ENCODE measurements around the gene PAH. TPM values are rescaled to one million over a fixed set of nuclear protein-coding genes. Genes with fewer than 3 reads are reported as not detected.
A peak's percentile ranks its signal among the peaks of the same experiment; 100 is the strongest.

Gene PAH
- total RNA-seq, 1 experiment from 2014 or later = not detected

DNA sequence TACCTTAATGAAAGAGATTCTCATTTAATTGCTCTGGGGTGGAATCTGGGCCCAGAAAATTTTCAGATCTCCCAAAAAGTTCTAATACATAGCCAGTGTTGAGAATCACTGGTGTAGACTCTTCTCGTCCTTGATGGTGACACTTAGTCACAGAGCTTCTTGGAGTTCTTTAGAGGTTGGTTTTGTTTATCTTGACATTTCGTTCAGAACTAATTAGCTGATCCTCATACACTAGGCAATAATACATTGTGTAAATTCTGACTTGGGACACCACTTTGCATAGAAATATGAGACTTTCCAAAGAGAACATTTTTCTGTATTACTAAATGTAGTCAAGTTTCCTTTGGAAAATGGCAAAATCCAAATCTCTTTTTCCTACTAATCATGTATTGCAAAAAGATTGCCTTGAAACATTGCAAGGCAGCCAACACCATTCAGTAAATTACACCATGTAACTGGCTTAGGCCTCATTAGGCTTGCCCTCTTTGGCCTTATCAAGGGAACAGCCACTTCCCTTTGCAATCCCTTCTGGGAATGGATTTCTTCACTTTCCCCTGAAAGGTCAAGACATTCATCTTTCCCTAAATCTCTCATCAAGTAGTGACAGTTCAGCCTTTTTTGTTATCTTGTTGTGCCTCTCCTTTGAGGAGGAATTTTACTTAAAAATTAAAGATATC, 102.2 kb downstream of the PAH start:
- intact Hi-C loops (cut with micrococcal nuclease; ENCODE audit: unreplicated experiment) = loop anchor here (5.0 to 10.0 kb wide), 3 partner anchors 720 to 1040 kb away; no protein-coding TSS in a partner anchor
- ChIA-PET POLR2A (ENCODE audit: low non-redundant PET) (no interaction called here), CTCF (no interaction called here)
- TF ChIP-seq EZH2 (IDR thresholded peaks at IDR 0.05; ENCODE audit: borderline replicate concordance, low read depth, low read length, poor library complexity, severe bottlenecking) = no peak
- TF ChIP-seq, protein P1, sequence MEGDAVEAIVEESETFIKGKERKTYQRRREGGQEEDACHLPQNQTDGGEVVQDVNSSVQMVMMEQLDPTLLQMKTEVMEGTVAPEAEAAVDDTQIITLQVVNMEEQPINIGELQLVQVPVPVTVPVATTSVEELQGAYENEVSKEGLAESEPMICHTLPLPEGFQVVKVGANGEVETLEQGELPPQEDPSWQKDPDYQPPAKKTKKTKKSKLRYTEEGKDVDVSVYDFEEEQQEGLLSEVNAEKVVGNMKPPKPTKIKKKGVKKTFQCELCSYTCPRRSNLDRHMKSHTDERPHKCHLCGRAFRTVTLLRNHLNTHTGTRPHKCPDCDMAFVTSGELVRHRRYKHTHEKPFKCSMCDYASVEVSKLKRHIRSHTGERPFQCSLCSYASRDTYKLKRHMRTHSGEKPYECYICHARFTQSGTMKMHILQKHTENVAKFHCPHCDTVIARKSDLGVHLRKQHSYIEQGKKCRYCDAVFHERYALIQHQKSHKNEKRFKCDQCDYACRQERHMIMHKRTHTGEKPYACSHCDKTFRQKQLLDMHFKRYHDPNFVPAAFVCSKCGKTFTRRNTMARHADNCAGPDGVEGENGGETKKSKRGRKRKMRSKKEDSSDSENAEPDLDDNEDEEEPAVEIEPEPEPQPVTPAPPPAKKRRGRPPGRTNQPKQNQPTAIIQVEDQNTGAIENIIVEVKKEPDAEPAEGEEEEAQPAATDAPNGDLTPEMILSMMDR (conservative IDR thresholded peaks at IDR 0.05; ENCODE audit: low read depth, low read length) = no peak
- no peak for DNase-seq (ENCODE audit: low spot score)
- no peaks in the 10 kb centered on the region for H3K4me1 ChIP-seq (ENCODE audit: insufficient read depth, low read length, poor library complexity, severe bottlenecking)
- H3K27ac ChIP-seq (ENCODE audit: low read depth, low read length, poor library complexity, severe bottlenecking) = no peak overlapping the region
- H3K9me3 ChIP-seq (ENCODE audit: low read depth, low read length, poor library complexity, severe bottlenecking) = no peaks in the 10 kb centered on the region
- H3K4me3 ChIP-seq (ENCODE audit: low read depth, low read length, poor library complexity, severe bottlenecking) = no peak overlapping the region
- H3K36me3 ChIP-seq (ENCODE audit: insufficient read depth, low read length, poor library complexity, severe bottlenecking) = no peaks in the 10 kb centered on the region
- no TSS peak for BruUV-seq (replicated peaks)
- peaks cover 16% of the 10 kb centered on the region for H3K27me3 ChIP-seq (replicated peaks; ENCODE audit: insufficient read depth, low read depth, low read length, poor library complexity)

DNA sequence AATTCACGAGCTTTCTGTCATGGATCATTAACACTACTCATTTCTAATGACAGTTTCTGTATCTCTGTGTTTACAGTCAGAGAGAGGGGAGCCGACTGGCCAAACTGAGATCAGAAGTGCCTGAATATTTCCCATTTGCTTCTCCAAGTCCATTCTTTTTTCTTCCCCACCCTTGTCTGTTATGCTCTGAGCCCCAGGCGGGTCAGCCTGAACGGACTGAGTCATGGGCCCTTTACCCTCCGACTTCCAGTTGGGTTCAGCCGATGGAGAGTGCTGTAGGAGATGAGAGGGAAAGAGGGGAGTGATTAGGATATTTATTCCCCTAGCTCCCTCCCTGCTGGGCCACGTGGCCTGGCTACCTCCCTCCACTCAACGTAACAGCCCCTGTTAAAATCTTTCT, 104.7 kb downstream of the PAH start:
- TF ChIP-seq EZH2 (IDR thresholded peaks at IDR 0.05; ENCODE audit: borderline replicate concordance, low read depth, low read length, poor library complexity, severe bottlenecking) = no peak
- TF ChIP-seq, protein P1 (conservative IDR thresholded peaks at IDR 0.05; ENCODE audit: low read depth, low read length) = no peak
- H3K36me3 ChIP-seq (ENCODE audit: insufficient read depth, low read length, poor library complexity, severe bottlenecking) = no peaks in the 10 kb centered on the region
- POLR2A ChIA-PET (ENCODE audit: low non-redundant PET) = no interaction called here
- no peaks in the 10 kb centered on the region for H3K9me3 ChIP-seq (ENCODE audit: low read depth, low read length, poor library complexity, severe bottlenecking)
- H3K27ac ChIP-seq (ENCODE audit: low read depth, low read length, poor library complexity, severe bottlenecking) = no peak overlapping the region
- no peak for DNase-seq (ENCODE audit: low spot score)
- H3K4me3 ChIP-seq (ENCODE audit: low read depth, low read length, poor library complexity, severe bottlenecking) = no peak overlapping the region
- CTCF ChIA-PET = interaction anchor here (1.6 kb wide), 1 partner anchor 872 kb away, joined by 6 read pairs; no protein-coding TSS in a partner anchor
- intact Hi-C loops (cut with micrococcal nuclease; ENCODE audit: unreplicated experiment) = loop anchor here (5.0 to 10.0 kb wide), 3 partner anchors 718 to 1038 kb away; no protein-coding TSS in a partner anchor
- H3K4me1 ChIP-seq (ENCODE audit: insufficient read depth, low read length, poor library complexity, severe bottlenecking) = no peaks in the 10 kb centered on the region
- H3K27me3 ChIP-seq (replicated peaks; ENCODE audit: insufficient read depth, low read depth, low read length, poor library complexity) = peaks cover 16% of the 10 kb centered on the region
- BruUV-seq (replicated peaks) = no TSS peak

DNA sequence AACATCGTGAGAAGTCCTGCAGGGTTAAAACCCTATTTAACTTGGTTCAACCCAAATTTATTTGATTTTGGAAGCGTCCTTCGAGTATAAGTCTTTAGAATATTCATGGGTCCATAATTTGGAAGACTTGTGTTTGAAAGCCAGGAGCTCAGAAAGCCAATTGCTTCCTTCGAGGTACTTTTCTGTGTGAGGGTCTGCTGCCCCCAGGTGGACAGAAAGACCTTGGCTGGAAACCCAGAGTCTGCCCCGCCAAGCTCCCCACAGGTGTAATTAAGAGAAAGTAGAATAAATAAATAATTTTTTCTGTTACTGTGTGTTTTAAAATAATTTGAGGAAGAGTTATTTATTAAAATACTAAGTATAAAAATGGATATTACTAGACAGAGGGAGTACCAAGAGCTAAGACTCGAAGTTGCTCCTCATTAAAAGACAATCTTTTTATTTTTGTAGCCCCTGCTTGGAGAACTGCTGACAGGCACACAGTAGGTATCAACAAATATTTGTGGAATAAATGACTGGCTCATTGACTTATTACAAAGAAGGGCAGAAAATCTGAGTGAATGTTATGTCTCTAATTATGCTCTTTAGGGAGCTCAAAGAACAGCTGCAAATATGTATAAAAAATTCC, 105.8 kb downstream of the PAH start:
- H3K4me1 ChIP-seq (ENCODE audit: insufficient read depth, low read length, poor library complexity, severe bottlenecking) = no peaks in the 10 kb centered on the region
- POLR2A ChIA-PET (ENCODE audit: low non-redundant PET) = no interaction called here
- H3K27me3 ChIP-seq (replicated peaks; ENCODE audit: insufficient read depth, low read depth, low read length, poor library complexity) = peaks cover 16% of the 10 kb centered on the region
- BruUV-seq (replicated peaks) = no TSS peak
- no peaks in the 10 kb centered on the region for H3K9me3 ChIP-seq (ENCODE audit: low read depth, low read length, poor library complexity, severe bottlenecking)
- no peak overlapping the region for H3K4me3 ChIP-seq (ENCODE audit: low read depth, low read length, poor library complexity, severe bottlenecking)
- no peak overlapping the region for H3K27ac ChIP-seq (ENCODE audit: low read depth, low read length, poor library complexity, severe bottlenecking)
- H3K36me3 ChIP-seq (ENCODE audit: insufficient read depth, low read length, poor library complexity, severe bottlenecking) = no peaks in the 10 kb centered on the region
- CTCF ChIA-PET = interaction anchor here (0.6 to 1.6 kb wide), 5 partner anchors 37 to 871 kb away, joined by 3 to 6 read pairs (median 4); no protein-coding TSS in a partner anchor
- DNase-seq (ENCODE audit: low spot score) = peak; percentile 55
- TF ChIP-seq EZH2 (IDR thresholded peaks at IDR 0.05; ENCODE audit: borderline replicate concordance, low read depth, low read length, poor library complexity, severe bottlenecking) = no peak
- TF ChIP-seq, protein P1 (conservative IDR thresholded peaks at IDR 0.05; ENCODE audit: low read depth, low read length) = peak; percentile 65
- intact Hi-C loops (cut with micrococcal nuclease; ENCODE audit: unreplicated experiment) = loop anchor here (5.0 to 10.0 kb wide), 3 partner anchors 716 to 1036 kb away; no protein-coding TSS in a partner anchor
